ENCODE results near the gene PPP2R1B.

GRCh38 chr11:111734954-111735261 is 31.3 kb downstream of the PPP2R1B start:
- TF ChIP-seq, protein P1, sequence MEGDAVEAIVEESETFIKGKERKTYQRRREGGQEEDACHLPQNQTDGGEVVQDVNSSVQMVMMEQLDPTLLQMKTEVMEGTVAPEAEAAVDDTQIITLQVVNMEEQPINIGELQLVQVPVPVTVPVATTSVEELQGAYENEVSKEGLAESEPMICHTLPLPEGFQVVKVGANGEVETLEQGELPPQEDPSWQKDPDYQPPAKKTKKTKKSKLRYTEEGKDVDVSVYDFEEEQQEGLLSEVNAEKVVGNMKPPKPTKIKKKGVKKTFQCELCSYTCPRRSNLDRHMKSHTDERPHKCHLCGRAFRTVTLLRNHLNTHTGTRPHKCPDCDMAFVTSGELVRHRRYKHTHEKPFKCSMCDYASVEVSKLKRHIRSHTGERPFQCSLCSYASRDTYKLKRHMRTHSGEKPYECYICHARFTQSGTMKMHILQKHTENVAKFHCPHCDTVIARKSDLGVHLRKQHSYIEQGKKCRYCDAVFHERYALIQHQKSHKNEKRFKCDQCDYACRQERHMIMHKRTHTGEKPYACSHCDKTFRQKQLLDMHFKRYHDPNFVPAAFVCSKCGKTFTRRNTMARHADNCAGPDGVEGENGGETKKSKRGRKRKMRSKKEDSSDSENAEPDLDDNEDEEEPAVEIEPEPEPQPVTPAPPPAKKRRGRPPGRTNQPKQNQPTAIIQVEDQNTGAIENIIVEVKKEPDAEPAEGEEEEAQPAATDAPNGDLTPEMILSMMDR (IDR thresholded peaks at IDR 0.05), result no peak
- no peak for TF ChIP-seq EZH2 (IDR thresholded peaks at IDR 0.05; ENCODE audit: borderline replicate concordance, insufficient read depth, low read depth, low read length, poor library complexity, severe bottlenecking)
